HCT116 (cell line): Measurements from ENCODE around the gene THBS1. TPM values are rescaled to one million over a fixed set of nuclear protein-coding genes. Genes with fewer than 3 reads are reported as not detected.

ENCODE experiments used
- ATAC-seq: fragments of 200-7000 bp; cut with Tn5 transposase; 2 replicates; pipeline ENCODE4 v1.9.1; 2020; ENCODE audit warnings: mild to moderate bottlenecking, moderate library complexity
- BruUV-seq: library from RNA; stranded (reverse); fragments of 400-500 nt; replicated peaks from 2 replicates; lab custom pipeline; 2021; lab: Mats Ljungman, UMichigan
- CTCF ChIA-PET: fragments of 300-600 bp; sonication (Branson Sonifier 250); formaldehyde crosslinking; loops from one replicate; lab custom pipeline; 2021; ENCODE audit warnings: antibody characterized with exemption; lab: Charles Lee
- POLR2A ChIA-PET: fragments of 300-600, 350-600 bp; sonication (Branson Sonifier 250); formaldehyde crosslinking; loops from one replicate; lab custom pipeline; 2021; ENCODE audit warnings: antibody characterized with exemption; lab: Charles Lee
- RAD21 ChIA-PET, 2 experiments: fragments of 300-600 bp; sonication (Branson Sonifier 250); formaldehyde crosslinking; loops; one replicate each; lab custom pipeline; 2023; ENCODE audit warnings: low total read pairs in 2 of 2; ENCODE audit not compliant: uncharacterized antibody in 2 of 2, unreplicated experiment in 2 of 2, low non-redundant PET in 1 of 2; lab: Charles Lee
- DNase-seq: peaks from one replicate; pipeline ENCODE4 v3.0.0-alpha.2; 2010; ENCODE audit warnings: low read depth, low spot score
- H2AFZ ChIP-seq: fragments of 200-600 bp; shearing (Covaris generic), sonication (generic); 2 replicates; pipeline ENCODE4 v1.6.1; 2017; ENCODE audit warnings: low read depth, mixed run types, mixed read lengths, antibody characterized with exemption, low read length; ENCODE audit not compliant: poor library complexity, severe bottlenecking
- H3K27ac ChIP-seq: 2 replicates; pipeline ENCODE4 v1.5.1; 2012; ENCODE audit warnings: low read depth, low read length
- H3K27me3 ChIP-seq: fragments of 200-600 bp; sonication (generic); 2 replicates; pipeline ENCODE4 v1.6.1; 2016; ENCODE audit warnings: mixed run types, low read length, mixed read lengths; ENCODE audit not compliant: insufficient read depth
- H3K36me3 ChIP-seq, 2 experiments: fragments of 200-500 bp in 1 of 2; fragments of 200-600 bp in 1 of 2; sonication (Bioruptor generic) in 1 of 2; sonication (generic) in 1 of 2; 2 replicates each; pipeline versions ENCODE4 v1.5.1 to v1.6.1; 2014 to 2016; ENCODE audit warnings: low read length in 2 of 2, inconsistent platforms in 1 of 2, mixed read lengths in 1 of 2, mixed run types in 1 of 2; ENCODE audit not compliant: insufficient read depth in 2 of 2, control insufficient read depth in 1 of 2
- H3K4me1 ChIP-seq, 2 experiments: fragments of 200-600 bp in 1 of 2; sonication (generic) in 1 of 2; 2 replicates each; pipeline versions ENCODE4 v1.5.1 to v1.6.1; 2012 to 2017; ENCODE audit warnings: low read length in 2 of 2, inconsistent platforms in 1 of 2, mild to moderate bottlenecking in 1 of 2, mixed read lengths in 1 of 2, mixed run types in 1 of 2, moderate library complexity in 1 of 2; ENCODE audit not compliant: insufficient read depth in 2 of 2, control insufficient read depth in 1 of 2
- H3K4me2 ChIP-seq: fragments of 200-600 bp; sonication (generic); 2 replicates; pipeline ENCODE4 v1.6.1; 2017; ENCODE audit warnings: mixed run types, low read length, mixed read lengths
- H3K4me3 ChIP-seq, 2 experiments: fragments of 200-600 bp in 1 of 2; sonication (generic) in 1 of 2; replicated peaks in 1 of 2; 2 replicates each; pipeline ENCODE4 v1.5.1; 2011 to 2016; ENCODE audit warnings: low read length in 2 of 2, control low read depth in 1 of 2, low read depth in 1 of 2, mild to moderate bottlenecking in 1 of 2, mixed read lengths in 1 of 2, mixed run types in 1 of 2
- H3K79me2 ChIP-seq: fragments of 200-600 bp; sonication (generic); 2 replicates; pipeline ENCODE4 v1.6.1; 2017; ENCODE audit warnings: mild to moderate bottlenecking, mixed run types, low read length, moderate library complexity, mixed read lengths; ENCODE audit not compliant: insufficient read depth
- H3K9ac ChIP-seq: fragments of 200-600 bp; sonication (generic); 2 replicates; pipeline ENCODE4 v1.6.1; 2016; ENCODE audit warnings: low read length, mixed read lengths
- H3K9me2 ChIP-seq: fragments of 200-600 bp; sonication (generic), shearing (Covaris generic); 2 replicates; pipeline ENCODE4 v1.6.1; 2017; ENCODE audit warnings: mixed run types, mild to moderate bottlenecking, moderate library complexity; ENCODE audit not compliant: insufficient read depth
- H3K9me3 ChIP-seq, 2 experiments: fragments of 200-500 bp in 1 of 2; fragments of 200-600 bp in 1 of 2; sonication (Bioruptor generic) in 1 of 2; sonication (generic) in 1 of 2; 2 replicates each; pipeline ENCODE4 v1.6.1; 2014 to 2017; ENCODE audit warnings: low read length in 2 of 2, mixed read lengths in 2 of 2, inconsistent platforms in 1 of 2, low read depth in 1 of 2, mild to moderate bottlenecking in 1 of 2, mixed run types in 1 of 2, moderate library complexity in 1 of 2; ENCODE audit not compliant: control insufficient read depth in 1 of 2, insufficient read depth in 1 of 2
- H4K20me1 ChIP-seq: fragments of 200-600 bp; sonication (generic), shearing (Covaris generic); 2 replicates; pipeline ENCODE4 v1.6.1; 2017; ENCODE audit warnings: mixed run types, mild to moderate bottlenecking, moderate library complexity; ENCODE audit not compliant: insufficient read depth
- CBX3 ChIP-seq: IDR thresholded peaks from 2 replicates; pipeline ENCODE4 v1.6.1; 2012; ENCODE audit warnings: low read depth
- EZH2 ChIP-seq: fragments of 200-600 bp; sonication (generic); IDR thresholded peaks from 2 replicates; pipeline ENCODE4 v1.6.1; 2017; ENCODE audit warnings: antibody characterized with exemption, mixed run types
- EZH2phosphoT487 ChIP-seq: fragments of 200-600 bp; IDR thresholded peaks from 2 replicates; pipeline ENCODE4 v1.6.1; 2018; ENCODE audit warnings: antibody characterized with exemption, borderline replicate concordance
- MAX ChIP-seq: IDR thresholded peaks from 2 replicates; pipeline ENCODE4 v1.6.1; 2012
- POLR2A ChIP-seq: IDR thresholded peaks from 2 replicates; pipeline ENCODE4 v1.7.0; 2011; ENCODE audit warnings: borderline replicate concordance; ENCODE audit not compliant: insufficient read depth, insufficient read length; ENCODE audit errors: extremely low read depth
- RAD21 ChIP-seq: IDR thresholded peaks from 2 replicates; pipeline ENCODE4 v1.6.1; 2012; ENCODE audit warnings: low read depth, mild to moderate bottlenecking
- REST ChIP-seq: IDR thresholded peaks from 2 replicates; pipeline ENCODE4 v1.6.1; 2012; ENCODE audit warnings: low read depth
- SP1 ChIP-seq: IDR thresholded peaks from 2 replicates; pipeline ENCODE4 v1.6.1; 2012; ENCODE audit warnings: low read depth
- YY1 ChIP-seq: IDR thresholded peaks from 2 replicates; pipeline ENCODE4 v1.6.1; 2011; ENCODE audit warnings: low read length, low read depth, moderate library complexity, mild to moderate bottlenecking; ENCODE audit not compliant: insufficient replicate concordance; ENCODE audit errors: extremely low read depth
- ZFX ChIP-seq: fragments of 450-650 bp; IDR thresholded peaks from 2 replicates; pipeline ENCODE4 v1.6.1; 2017
- ZNF274 ChIP-seq: fragments of 200-500 bp; sonication (Bioruptor generic); IDR thresholded peaks from 2 replicates; pipeline ENCODE4 v1.6.1; 2014; ENCODE audit warnings: mild to moderate bottlenecking, low read depth, low read length, inconsistent platforms
- intact Hi-C: fragments of 100-400 bp; cut with micrococcal nuclease; formaldehyde crosslinking; loops from 2 replicates; pipeline ENCODE4 v1.10.0; 2022
- total RNA-seq: library from RNA; stranded (reverse); gene quantifications from one replicate; pipeline ENCODE4 v1.2.1, GENCODE V29; 2021; ENCODE audit not compliant: unreplicated experiment

The THBS1 gene
- total RNA-seq, 1 experiment from 2014 or later, result 6.3 TPM

GRCh38 chr15:39587731-39588530 is 7.1 kb downstream of the THBS1 start:
- H3K9me3 ChIP-seq, result no peaks in the 10 kb centered on the region
- TF ChIP-seq EZH2 (no peak), SP1 (no peak), MAX (no peak), CBX3 (no peak), REST (no peak), YY1 (no peak), RAD21 (no peak), ZNF274 (no peak), POLR2A (no peak), ZFX (no peak), EZH2phosphoT487 (no peak)
- ChIA-PET RAD21 (no interaction called here), POLR2A (no interaction called here), CTCF (no interaction called here)
- ATAC-seq (no peak), DNase-seq (no peak)
- H3K9me2 ChIP-seq, result no peaks in the 10 kb centered on the region
- no peak overlapping the region for H3K27ac ChIP-seq
- H3K9ac ChIP-seq, result no peak overlapping the region
- H2AFZ ChIP-seq, result no peak overlapping the region
- H3K27me3 ChIP-seq, result no peaks in the 10 kb centered on the region
- no peaks in the 10 kb centered on the region for H4K20me1 ChIP-seq
- peaks cover 7 to 41% of the 10 kb centered on the region in 2 experiments; a peak in 3 of 4 replicates for H3K36me3 ChIP-seq
- no peaks in the 10 kb centered on the region for H3K79me2 ChIP-seq
- no peak overlapping the region for H3K4me2 ChIP-seq
- no peaks in the 10 kb centered on the region for H3K4me1 ChIP-seq
- no peak overlapping the region for H3K4me3 ChIP-seq
- intact Hi-C loops, result no loop called here
- no TSS peak for BruUV-seq
